ENCODE results near the gene NADSYN1.
"Not testable (repeated sequence)": the region's sequence is repeated elsewhere in the genome, so short reads cannot be mapped to it uniquely, and the experiment has no call there.

The NADSYN1 gene

DNA sequence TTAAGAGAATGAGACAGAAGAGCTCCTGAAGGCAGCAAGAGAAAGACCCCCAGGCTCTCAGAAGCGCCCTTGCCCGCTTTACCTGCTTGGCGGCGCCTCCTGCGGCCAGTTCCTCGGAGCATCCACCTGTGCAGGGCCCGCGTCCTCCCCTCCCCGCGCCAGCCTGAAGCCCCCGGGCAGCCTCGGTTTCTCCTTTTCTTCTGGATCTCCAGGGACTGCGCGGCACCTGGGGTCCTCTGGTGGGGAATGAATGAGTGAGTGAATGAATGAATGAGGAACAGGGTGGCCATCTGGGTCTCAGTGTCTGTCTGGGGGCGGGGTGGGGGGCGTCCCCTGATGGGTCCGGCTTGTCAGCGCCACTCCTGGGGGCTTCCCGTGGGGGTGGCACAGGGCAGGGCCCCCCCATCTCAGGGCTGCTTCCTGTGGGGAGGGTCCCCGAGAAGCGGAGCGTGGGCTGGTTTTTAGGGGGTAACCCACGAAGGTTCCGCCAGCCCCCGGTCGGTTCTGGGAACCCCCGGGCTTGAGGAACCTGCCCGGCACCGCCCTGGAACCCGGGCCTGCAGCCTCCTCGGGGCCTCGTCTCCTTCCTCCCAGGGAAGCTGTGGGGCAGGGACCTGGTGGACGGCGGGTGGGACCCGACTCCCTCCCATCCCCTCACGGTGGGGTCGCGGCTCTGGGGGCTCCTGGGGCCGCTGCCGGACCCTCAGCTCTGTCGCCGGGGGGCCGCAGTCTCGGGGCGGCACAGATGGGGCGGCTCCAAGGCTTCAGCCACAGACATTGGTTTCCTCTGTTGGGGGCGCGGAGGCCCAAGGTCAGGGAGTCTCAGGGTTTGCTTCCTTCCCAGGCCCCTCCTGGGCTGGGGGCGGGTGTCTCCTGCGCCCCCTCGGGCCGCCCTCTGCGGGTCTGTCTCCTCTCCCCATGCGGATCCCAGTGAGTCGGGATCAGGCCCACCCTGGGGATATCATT is 65.8 kb downstream of the NADSYN1 start:
- no peaks in the 10 kb centered on the region for H3K9me3 Mint-ChIP-seq
- DNase-seq (no peak), ATAC-seq (no peak)
- H3K27ac Mint-ChIP-seq, result no peak overlapping the region
- H3K4me1 Mint-ChIP-seq, result no peaks in the 10 kb centered on the region
- no peaks in the 10 kb centered on the region for H3K36me3 Mint-ChIP-seq (ENCODE audit: low read depth)
- H3K4me3 Mint-ChIP-seq, result no peak overlapping the region
- no peaks in the 10 kb centered on the region for H3K27me3 Mint-ChIP-seq

DNA sequence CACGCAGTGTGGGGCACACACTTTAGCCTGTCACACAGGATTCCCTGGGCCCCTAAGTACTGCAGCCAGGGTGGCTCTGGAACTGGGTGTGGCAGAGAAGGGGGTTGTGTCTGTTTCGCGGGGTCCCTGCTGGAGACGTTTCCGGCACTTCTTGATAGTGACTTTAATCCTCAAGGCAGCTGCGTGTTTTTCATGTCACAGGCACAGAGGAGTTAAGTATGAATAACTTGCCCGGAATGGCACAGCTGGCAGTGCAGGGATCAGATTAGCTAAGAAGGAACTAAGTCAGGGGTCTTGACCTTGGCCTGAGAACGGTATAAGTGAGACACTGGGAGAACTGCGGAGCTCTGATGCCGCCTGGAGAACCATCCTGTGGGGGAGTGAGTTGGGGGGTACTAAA is 66.5 kb downstream of the NADSYN1 start:
- Mint-ChIP-seq H3K4me1 (no peaks in the 10 kb centered on the region), H3K4me3 (no peak overlapping the region), H3K27ac (no peak overlapping the region), H3K36me3 (ENCODE audit: low read depth) (no peaks in the 10 kb centered on the region), H3K27me3 (no peaks in the 10 kb centered on the region), H3K9me3 (no peaks in the 10 kb centered on the region)
- no peak for ATAC-seq
- no peak for DNase-seq

DNA sequence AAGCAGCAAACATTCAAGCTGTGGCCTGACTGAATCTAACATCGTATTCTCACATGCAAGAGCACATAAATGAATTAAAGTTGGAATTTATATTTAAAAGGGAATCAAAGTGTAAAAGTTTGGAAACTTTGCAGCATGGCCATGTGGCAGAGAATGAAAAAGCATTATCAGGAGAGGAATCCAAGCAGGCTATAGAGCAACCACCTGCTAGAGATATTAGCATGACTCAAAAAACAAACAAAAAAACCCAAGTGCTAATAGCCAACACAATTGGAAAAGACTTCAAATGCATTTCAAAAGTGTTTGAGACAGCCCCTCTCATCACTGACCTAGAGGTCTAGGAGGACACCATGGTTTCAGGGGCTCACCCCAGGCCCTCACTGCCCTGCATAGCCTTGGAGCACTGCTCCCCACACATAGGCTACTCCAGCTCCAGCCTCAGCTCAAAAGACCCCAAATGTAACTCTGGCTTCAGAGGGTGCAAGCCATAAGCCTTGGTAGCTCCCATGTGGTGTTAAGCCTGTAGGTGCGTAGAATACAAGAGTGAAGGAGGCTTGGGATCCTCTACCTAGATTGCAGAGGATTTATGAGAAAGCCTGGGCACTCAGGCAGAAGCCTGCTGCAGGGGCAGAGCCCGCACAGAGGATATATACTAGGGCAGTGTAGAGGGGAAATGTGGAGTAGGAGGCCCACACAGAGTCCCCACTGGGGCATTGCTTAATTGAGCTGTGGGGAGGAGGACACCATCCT is 72.4 kb downstream of the NADSYN1 start:
- Mint-ChIP-seq H3K36me3 (ENCODE audit: low read depth) (no peaks in the 10 kb centered on the region), H3K9me3 (no peaks in the 10 kb centered on the region), H3K4me3 (no peak overlapping the region), H3K4me1 (no peaks in the 10 kb centered on the region), H3K27ac (no peak overlapping the region), H3K27me3 (peaks cover 10% of the 10 kb centered on the region)
- ATAC-seq (no peak), DNase-seq (no peak)

DNA sequence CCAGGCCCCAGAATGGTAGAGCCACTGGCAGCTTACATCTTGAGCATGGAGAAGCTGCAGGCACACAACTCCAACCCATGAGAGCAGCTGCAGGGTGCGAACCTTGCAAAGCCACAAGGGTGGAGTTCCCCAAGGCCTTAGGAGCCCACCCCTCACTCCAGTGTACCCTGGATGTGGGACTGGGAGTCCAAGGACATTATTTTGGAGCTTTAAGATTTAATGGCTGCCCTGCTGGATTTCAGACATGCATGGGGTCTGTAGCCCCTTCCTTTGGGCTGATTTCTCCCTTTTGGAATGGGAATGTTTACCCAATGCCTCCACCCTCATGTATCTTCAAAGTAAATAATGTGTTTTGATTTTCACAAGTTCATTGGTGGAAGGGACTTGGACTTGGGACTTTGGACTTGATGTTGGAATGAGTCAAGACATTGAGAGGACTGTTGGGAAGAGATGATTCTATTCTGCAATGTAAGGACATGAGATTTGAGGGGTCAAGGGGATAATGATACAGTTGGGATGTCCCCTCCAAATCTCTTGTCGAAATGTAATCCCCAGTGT is 73.0 kb downstream of the NADSYN1 start:
- Mint-ChIP-seq H3K4me3 (no peak overlapping the region), H3K9me3 (no peaks in the 10 kb centered on the region), H3K4me1 (no peaks in the 10 kb centered on the region), H3K27me3 (peaks cover 10% of the 10 kb centered on the region), H3K27ac (no peak overlapping the region), H3K36me3 (ENCODE audit: low read depth) (no peaks in the 10 kb centered on the region)
- DNase-seq (no peak), ATAC-seq (no peak)

DNA sequence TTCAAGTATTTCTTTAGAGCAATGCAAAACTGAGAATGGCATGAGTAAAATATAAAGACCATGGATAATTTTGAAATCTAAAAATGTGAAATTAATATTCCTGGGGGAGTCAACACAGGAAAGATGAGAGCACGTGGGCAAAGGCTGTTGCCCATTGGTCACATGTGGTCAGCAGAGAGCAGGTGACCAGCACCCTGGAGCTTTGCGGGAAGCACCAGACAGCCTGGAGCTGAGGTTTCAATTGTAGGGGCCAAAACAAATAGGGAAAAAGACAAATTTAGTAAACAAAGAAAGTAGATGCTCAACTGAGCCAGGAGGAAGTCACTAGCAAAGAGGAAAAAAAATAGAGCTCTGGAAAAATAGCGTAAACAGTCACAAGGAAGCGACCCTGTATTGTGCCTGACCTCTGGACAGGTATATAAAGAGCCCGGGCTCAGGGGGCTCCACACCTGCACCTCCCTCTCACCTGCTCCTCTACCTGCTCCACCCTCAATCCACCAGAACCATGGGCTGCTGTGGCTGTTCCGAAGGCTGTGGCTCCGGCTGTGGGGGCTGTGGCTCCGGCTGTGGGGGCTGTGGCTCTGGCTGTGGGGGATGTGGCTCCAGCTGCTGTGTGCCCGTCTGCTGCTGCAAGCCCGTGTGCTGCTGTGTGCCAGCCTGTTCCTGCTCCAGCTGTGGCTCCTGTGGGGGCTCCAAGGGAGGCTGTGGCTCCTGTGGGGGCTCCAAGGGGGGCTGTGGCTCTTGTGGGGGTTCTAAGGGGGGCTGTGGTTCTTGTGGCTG is 74.0 kb downstream of the NADSYN1 start, which contains the start of gene KRTAP5-7:
Gene KRTAP5-7 (plus strand): TSS at position 472 of the 780 bp plus-strand sequence. CDS start 34 bp downstream, at position 506.
- H3K27me3 Mint-ChIP-seq; H3K4me3 Mint-ChIP-seq; ATAC-seq; DNase-seq; H3K9me3 Mint-ChIP-seq; H3K36me3 Mint-ChIP-seq (ENCODE audit: low read depth); H3K27ac Mint-ChIP-seq; H3K4me1 Mint-ChIP-seq: not testable (repeated sequence)

DNA sequence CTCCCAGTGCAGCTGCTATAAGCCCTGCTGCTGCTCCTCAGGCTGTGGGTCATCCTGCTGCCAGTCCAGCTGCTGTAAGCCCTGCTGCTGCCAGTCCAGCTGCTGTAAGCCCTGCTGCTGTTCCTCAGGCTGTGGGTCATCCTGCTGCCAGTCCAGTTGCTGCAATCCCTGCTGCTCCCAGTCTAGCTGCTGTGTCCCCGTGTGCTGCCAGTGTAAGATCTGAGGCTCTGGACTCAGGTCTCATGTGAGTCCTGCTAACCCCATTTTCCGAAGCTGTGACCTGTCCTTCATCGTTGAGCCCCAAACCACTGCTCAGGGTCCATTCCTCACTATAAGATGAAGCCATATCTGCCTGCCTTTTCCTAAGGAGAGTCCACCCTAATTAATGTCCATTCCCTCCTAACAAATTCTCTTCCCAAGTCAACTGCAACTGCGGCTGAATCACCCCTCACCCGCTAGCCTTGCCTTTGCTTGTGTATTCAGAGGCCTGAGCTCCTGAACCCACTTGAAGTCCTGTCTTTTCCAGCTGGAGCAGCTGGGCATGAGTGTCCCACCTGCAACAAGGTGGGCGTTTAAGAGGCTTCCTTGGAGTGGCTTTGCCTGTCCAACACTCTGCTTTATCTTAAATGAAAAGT is 74.7 kb downstream of the NADSYN1 start:
- DNase-seq, result no peak
- Mint-ChIP-seq H3K27ac (no peak overlapping the region), H3K4me1 (no peaks in the 10 kb centered on the region), H3K36me3 (ENCODE audit: low read depth) (no peaks in the 10 kb centered on the region), H3K27me3 (peaks cover 10% of the 10 kb centered on the region), H3K9me3 (no peaks in the 10 kb centered on the region), H3K4me3 (no peak overlapping the region)
- no peak for ATAC-seq

DNA sequence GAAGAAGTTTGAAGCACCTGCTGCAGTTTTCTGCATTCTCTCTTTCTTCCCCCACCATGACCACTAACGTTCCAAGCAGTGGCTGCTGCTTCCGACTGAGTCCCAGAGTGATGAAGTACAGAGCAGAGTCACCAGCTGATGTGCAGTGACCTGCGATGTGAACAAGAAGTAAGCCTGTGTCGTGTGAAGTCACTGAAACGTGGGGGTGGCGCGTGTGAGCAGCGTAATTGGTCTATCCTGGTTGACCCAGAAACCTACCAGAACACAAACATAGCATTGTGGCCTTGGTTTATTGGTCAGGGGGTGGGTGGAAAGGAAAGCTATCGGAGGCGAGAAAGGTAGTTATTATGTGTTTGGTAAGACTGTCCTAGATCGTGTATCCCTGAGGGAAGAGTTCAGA is 77.6 kb downstream of the NADSYN1 start:
- H3K27ac Mint-ChIP-seq, result no peak overlapping the region
- H3K4me3 Mint-ChIP-seq, result no peak overlapping the region
- H3K36me3 Mint-ChIP-seq (ENCODE audit: low read depth), result no peaks in the 10 kb centered on the region
- H3K4me1 Mint-ChIP-seq, result no peaks in the 10 kb centered on the region
- no peak for DNase-seq
- H3K9me3 Mint-ChIP-seq, result no peaks in the 10 kb centered on the region
- H3K27me3 Mint-ChIP-seq, result peaks cover 10% of the 10 kb centered on the region
- ATAC-seq, result no peak

DNA sequence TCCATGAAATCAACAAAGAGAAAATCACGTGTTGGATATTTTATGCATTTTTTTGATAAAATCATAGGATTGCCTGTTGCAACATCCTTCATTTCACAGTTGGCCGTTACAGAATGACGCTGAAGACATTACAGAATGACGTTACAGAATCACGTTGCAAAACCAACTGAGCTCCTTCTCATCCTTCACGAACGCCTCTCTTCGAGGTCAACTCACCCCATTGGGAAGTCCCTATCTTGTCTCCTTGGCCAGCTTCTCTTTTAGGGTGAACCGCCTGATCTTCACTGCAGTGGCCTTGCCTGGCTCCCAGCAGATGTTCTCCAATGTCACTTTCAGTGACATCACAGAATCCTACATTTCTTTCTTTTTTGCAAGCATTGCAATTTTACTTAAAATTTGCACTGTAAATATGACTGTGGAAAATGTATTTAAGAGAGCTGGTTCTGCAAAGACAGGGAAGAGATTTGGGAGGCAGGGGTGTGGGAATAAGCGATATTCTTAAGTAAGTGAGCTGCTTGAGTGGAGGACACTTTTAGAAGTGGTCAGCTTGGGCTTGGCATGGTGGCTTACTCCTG is 79.1 kb downstream of the NADSYN1 start:
- Mint-ChIP-seq H3K4me3 (no peak overlapping the region), H3K4me1 (no peaks in the 10 kb centered on the region)
- no peak for ATAC-seq

DNA sequence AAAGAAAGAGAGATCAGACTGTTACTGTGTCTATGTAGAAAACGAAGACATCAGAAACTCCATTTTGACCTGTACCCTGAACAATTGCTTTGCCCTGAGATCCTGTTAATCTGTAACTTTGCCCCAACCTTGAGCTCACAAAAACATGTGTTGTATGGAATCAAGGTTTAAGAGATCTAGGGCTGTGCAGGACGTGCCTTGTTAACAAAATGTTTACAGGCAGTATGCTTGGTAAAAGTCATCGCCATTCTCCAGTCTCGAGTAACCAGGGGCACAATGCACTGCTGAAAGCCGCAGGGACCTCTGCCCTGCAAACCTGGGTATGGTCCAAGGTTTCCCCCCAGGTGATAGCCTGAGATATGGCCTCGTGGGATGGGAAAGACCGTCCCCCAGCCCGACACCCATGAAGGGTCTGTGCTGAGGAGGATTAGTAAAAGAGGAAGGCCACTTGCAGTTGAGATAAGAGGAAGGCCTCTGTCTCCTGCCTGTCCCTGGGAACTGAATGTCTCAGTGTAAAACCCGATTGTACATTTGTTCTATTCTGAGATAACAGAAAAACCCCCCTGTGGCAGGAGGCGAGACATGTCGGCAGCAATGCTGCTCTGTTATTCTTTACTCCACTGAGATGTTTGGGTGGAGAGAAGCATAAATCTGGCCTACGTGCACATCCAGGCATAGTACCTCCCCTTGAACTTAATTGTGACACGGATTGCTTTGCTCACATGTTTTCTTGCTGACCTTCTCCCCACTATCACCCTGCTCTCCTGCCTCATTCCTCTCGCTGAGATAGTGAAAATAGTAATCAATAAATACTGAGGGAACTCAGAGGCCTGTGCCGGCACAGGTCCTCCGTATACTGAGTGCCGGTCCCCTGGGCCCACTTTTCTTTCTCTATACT is 82.0 kb downstream of the NADSYN1 start:
- ATAC-seq, H3K27me3 Mint-ChIP-seq, H3K4me3 Mint-ChIP-seq: not testable (repeated sequence)

More for the DNA sequence above, 79.1 kb downstream of the NADSYN1 start:
- H3K27me3 Mint-ChIP-seq, result peaks cover 10% of the 10 kb centered on the region
- DNase-seq, result no peak
- H3K36me3 Mint-ChIP-seq (ENCODE audit: low read depth), result no peaks in the 10 kb centered on the region
- H3K9me3 Mint-ChIP-seq, result no peaks in the 10 kb centered on the region
- no peak overlapping the region for H3K27ac Mint-ChIP-seq

DNA sequence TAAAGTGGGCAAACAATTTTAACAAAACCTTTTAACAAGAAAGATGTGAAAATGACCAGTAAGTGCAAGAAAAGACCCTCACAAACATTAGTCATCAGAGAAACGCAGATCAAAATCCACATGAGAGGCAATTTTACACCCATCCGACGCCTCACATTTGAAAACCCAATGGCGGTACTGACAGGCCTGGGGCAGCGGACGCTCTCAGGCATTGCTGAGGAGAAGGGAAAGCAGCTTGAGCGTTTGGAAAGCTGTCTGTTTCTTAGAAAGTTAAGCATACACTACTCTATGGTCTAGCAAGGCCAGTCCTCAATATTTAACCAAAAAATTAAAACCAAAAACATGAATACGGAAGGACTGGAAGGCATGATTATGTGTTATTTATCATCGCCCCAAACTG is 82.8 kb downstream of the NADSYN1 start:
- no peak overlapping the region for H3K27ac Mint-ChIP-seq
- no peak for ATAC-seq
- peaks cover 2% of the 10 kb centered on the region for H3K27me3 Mint-ChIP-seq
- peaks cover 3% of the 10 kb centered on the region for H3K4me1 Mint-ChIP-seq
- H3K9me3 Mint-ChIP-seq, result peaks cover 7% of the 10 kb centered on the region
- peaks cover 4% of the 10 kb centered on the region for H3K36me3 Mint-ChIP-seq (ENCODE audit: low read depth)
- H3K4me3 Mint-ChIP-seq, result no peak overlapping the region
- DNase-seq, result no peak

More for the DNA sequence above, 82.0 kb downstream of the NADSYN1 start:
- H3K27ac Mint-ChIP-seq; H3K4me1 Mint-ChIP-seq; H3K9me3 Mint-ChIP-seq; H3K36me3 Mint-ChIP-seq (ENCODE audit: low read depth); DNase-seq: not testable (repeated sequence)

DNA sequence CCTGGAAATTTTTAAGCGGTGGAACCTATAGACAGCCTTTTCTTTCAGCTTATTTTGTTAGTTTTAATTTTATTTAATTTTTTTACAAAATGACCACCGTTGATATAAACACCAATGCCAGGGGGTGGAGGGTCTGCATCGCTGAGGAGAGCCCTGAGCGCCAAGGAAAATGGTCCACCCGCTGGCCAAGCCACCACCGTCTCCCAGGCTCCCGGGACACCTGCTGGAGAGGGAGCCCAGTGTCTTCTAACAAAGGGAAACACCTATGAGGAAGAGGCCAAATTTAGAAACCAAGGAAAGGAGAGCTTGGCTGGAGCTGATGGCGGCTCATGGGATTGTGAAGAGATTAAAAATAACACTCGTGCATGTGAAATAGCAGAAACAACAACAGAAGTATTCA is 84.5 kb downstream of the NADSYN1 start:
- peaks cover 4% of the 10 kb centered on the region for H3K36me3 Mint-ChIP-seq (ENCODE audit: low read depth)
- peaks cover 2% of the 10 kb centered on the region for H3K27me3 Mint-ChIP-seq
- H3K4me1 Mint-ChIP-seq, result peaks cover 6% of the 10 kb centered on the region
- no peak for DNase-seq
- H3K4me3 Mint-ChIP-seq, result no peak overlapping the region
- ATAC-seq, result no peak
- no peak overlapping the region for H3K27ac Mint-ChIP-seq
- peaks cover 15% of the 10 kb centered on the region for H3K9me3 Mint-ChIP-seq

DNA sequence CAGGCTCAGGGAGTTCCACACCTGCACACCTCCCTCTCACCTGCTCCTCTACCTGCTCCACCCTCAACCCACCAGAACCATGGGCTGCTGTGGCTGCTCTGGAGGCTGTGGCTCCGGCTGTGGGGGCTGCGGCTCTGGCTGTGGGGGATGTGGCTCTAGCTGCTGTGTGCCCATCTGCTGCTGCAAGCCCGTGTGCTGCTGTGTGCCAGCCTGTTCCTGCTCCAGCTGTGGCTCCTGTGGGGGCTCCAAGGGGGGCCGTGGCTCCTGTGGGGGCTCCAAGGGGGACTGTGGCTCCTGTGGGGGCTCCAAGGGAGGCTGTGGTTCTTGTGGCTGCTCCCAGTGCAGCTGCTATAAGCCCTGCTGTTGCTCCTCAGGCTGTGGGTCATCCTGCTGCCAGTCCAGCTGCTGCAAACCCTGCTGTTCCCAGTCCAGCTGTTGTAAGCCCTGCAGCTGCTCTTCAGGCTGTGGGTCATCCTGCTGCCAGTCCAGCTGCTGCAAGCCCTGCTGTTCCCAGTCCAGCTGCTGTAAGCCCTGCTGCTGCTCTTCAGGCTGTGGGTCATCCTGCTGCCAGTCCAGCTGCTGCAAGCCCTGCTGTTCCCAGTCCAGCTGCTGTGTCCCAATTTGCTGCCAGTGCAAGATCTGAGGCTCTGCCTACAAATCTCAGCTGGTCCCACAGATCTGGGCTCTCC is 85.1 kb downstream of the NADSYN1 start, which contains the start of gene KRTAP5-8:
Gene KRTAP5-8 (plus strand): TSS at position 49 of the 689 bp plus-strand sequence. CDS start 31 bp downstream, at position 80.
- not testable (repeated sequence) for DNase-seq
- peaks cover 10% of the 10 kb centered on the region for H3K4me1 Mint-ChIP-seq

More for the DNA sequence above, 85.1 kb downstream of the NADSYN1 start, which contains the start of gene KRTAP5-8:
- H3K36me3 Mint-ChIP-seq (ENCODE audit: low read depth); H3K27me3 Mint-ChIP-seq; H3K27ac Mint-ChIP-seq; H3K4me3 Mint-ChIP-seq; ATAC-seq: not testable (repeated sequence)
- peaks cover 15% of the 10 kb centered on the region for H3K9me3 Mint-ChIP-seq
